Upper lobe of left lung (tissue), 4 donors: ENCODE results near the gene ZSCAN32.

Source experiments
- CTCF ChIP-seq, 6 experiments: fragments of 450-650 bp in 4 of 6; fragments of 200-600 bp in 2 of 6; sonication (generic) in 2 of 6; IDR thresholded peaks; one replicate each; pipeline ENCODE4 v1.5.1; 2016 to 2019; ENCODE audit warnings: antibody characterized with exemption in 6 of 6
- POLR2AphosphoS5 ChIP-seq, 2 donors: sonication (generic); formaldehyde crosslinking; IDR thresholded peaks; one replicate each; pipeline ENCODE4 v1.5.1; 2017; ENCODE audit warnings: antibody characterized with exemption in 2 of 2

- TF ChIP-seq CTCF (IDR thresholded peaks at IDR 0.05) = peak in 1 of 6 experiments; percentile 28
- peak; percentile 15 to 22 for TF ChIP-seq POLR2AphosphoS5 (IDR thresholded peaks at IDR 0.05)
These were observed 43.2 kb upstream of the ZSCAN32 start for GRCh38 chr16:3444032-3444388.
